PC-9 (cell line): ENCODE results near the gene RBMS3. TPM values are rescaled to one million over a fixed set of nuclear protein-coding genes. Genes with fewer than 3 reads are reported as not detected.

ENCODE experiments used
- BruUV-seq: library from RNA; stranded (reverse); fragments of 400-500 nt; replicated peaks from 2 replicates; lab custom pipeline; 2021; lab: Mats Ljungman, UMichigan
- CTCF ChIA-PET: fragments of 300-600 bp; sonication (Branson Sonifier 250); formaldehyde crosslinking; loops from one replicate; lab custom pipeline; 2022; ENCODE audit warnings: antibody characterized with exemption; lab: Charles Lee
- POLR2A ChIA-PET: fragments of 300-600 bp; sonication (Branson Sonifier 250); formaldehyde crosslinking; loops from one replicate; lab custom pipeline; 2022; ENCODE audit warnings: antibody characterized with exemption; ENCODE audit not compliant: unreplicated experiment; lab: Charles Lee
- DNase-seq, 2 experiments: peaks; one replicate each; pipeline versions ENCODE4 v3.0.0 to v3.0.0-alpha.2; 2015 to 2022; ENCODE audit warnings: mixed read lengths in 1 of 2
- H2AFZ ChIP-seq: fragments of 200-600 bp; sonication (generic); 2 replicates; pipeline ENCODE4 v1.8.1; 2017; ENCODE audit warnings: antibody characterized with exemption
- H3F3A ChIP-seq: fragments of 200-600 bp; sonication (generic); 2 replicates; pipeline ENCODE4 v1.8.1; 2017; ENCODE audit warnings: antibody characterized with exemption, mild to moderate bottlenecking, low read depth; ENCODE audit not compliant: insufficient read depth
- H3K27ac ChIP-seq: fragments of 200-600 bp; sonication (generic); 2 replicates; pipeline ENCODE4 v1.6.1; 2016; ENCODE audit warnings: mixed run types
- H3K27me3 ChIP-seq: fragments of 200-600 bp; sonication (generic); 2 replicates; pipeline ENCODE4 v1.6.1; 2016; ENCODE audit warnings: low read depth, mixed run types; ENCODE audit not compliant: insufficient read depth
- H3K36me3 ChIP-seq: fragments of 200-600 bp; sonication (generic); 2 replicates; pipeline ENCODE4 v1.6.1; 2016; ENCODE audit warnings: low read depth, mixed run types
- H3K4me1 ChIP-seq: fragments of 200-600 bp; sonication (generic); replicated peaks from 2 replicates; pipeline ENCODE4 v1.6.1; 2016; ENCODE audit warnings: mixed run types; ENCODE audit not compliant: insufficient read depth
- H3K4me2 ChIP-seq: fragments of 200-600 bp; sonication (generic); 2 replicates; pipeline ENCODE4 v1.6.1; 2017; ENCODE audit warnings: mixed run types
- H3K4me3 ChIP-seq: fragments of 200-600 bp; sonication (generic); 2 replicates; pipeline ENCODE4 v1.6.1; 2016; ENCODE audit warnings: mixed run types
- H3K79me2 ChIP-seq: fragments of 200-600 bp; sonication (generic); 2 replicates; pipeline ENCODE4 v1.6.1; 2017; ENCODE audit warnings: low read depth, mixed run types
- H3K9me2 ChIP-seq: fragments of 200-600 bp; sonication (generic); 2 replicates; pipeline ENCODE4 v1.8.1; 2017; ENCODE audit warnings: mild to moderate bottlenecking; ENCODE audit not compliant: insufficient read depth
- H3K9me3 ChIP-seq: fragments of 200-600 bp; sonication (generic); 2 replicates; pipeline ENCODE4 v1.8.1; 2016; ENCODE audit warnings: low read depth; ENCODE audit not compliant: insufficient read depth
- H4K20me1 ChIP-seq: fragments of 200-600 bp; sonication (generic); 2 replicates; pipeline ENCODE4 v1.8.1; 2017; ENCODE audit not compliant: insufficient read depth
- EZH2 ChIP-seq: fragments of 200-600 bp; sonication (generic); IDR thresholded peaks from 2 replicates; pipeline ENCODE4 v1.8.0; 2017; ENCODE audit warnings: antibody characterized with exemption, low read depth
- intact Hi-C: fragments of 100-400 bp; cut with micrococcal nuclease; formaldehyde crosslinking; loops from one replicate; pipeline ENCODE4 v1.10.0; 2022; ENCODE audit not compliant: unreplicated experiment
- total RNA-seq: library from RNA; stranded (reverse); gene quantifications from 2 replicates; pipeline ENCODE4 v1.2.3, GENCODE V29; 2021
- TF ChIP-seq, protein P1 (sequence below): fragments of 200-600 bp; sonication (generic); conservative IDR thresholded peaks from 2 replicates; pipeline ENCODE4 v1.6.1; 2017; ENCODE audit warnings: mixed run types, antibody characterized with exemption, mild to moderate bottlenecking, moderate library complexity

RBMS3 gene
- total RNA-seq, 1 experiment from 2014 or later = 3.5 TPM

DNA sequence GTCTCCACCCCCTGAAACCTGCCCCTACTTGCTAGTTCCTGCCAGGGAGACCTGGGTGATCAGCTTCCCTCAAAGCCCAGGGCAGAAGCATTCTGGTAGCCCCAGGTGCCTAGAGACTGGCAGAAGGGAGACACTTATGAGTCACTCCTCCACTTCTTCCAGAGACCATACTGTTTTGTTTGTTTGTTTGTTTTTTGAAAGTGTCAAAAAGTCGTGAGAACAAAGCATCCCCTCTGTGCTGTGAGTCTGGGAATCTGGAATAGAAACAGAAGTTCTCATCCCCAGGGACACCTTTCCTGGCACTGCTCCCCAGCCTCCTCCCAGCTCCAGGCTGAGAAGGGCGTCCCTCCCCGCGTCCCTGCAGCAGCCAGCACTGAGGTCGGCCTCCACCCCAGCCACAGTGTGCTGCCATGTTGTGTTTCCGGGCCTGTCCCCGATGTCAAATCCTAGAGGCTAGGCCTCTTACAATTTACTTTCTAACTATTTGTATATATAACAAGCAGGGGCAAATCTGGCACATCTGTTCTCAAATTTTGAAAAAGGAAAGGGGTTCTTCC lies 573.0 kb downstream of the RBMS3 start:
- DNase-seq = no peak
- no peak for TF ChIP-seq EZH2
- TF ChIP-seq, protein P1, sequence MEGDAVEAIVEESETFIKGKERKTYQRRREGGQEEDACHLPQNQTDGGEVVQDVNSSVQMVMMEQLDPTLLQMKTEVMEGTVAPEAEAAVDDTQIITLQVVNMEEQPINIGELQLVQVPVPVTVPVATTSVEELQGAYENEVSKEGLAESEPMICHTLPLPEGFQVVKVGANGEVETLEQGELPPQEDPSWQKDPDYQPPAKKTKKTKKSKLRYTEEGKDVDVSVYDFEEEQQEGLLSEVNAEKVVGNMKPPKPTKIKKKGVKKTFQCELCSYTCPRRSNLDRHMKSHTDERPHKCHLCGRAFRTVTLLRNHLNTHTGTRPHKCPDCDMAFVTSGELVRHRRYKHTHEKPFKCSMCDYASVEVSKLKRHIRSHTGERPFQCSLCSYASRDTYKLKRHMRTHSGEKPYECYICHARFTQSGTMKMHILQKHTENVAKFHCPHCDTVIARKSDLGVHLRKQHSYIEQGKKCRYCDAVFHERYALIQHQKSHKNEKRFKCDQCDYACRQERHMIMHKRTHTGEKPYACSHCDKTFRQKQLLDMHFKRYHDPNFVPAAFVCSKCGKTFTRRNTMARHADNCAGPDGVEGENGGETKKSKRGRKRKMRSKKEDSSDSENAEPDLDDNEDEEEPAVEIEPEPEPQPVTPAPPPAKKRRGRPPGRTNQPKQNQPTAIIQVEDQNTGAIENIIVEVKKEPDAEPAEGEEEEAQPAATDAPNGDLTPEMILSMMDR = no peak
- H4K20me1 ChIP-seq = no peaks in the 10 kb centered on the region
- H3K79me2 ChIP-seq = no peaks in the 10 kb centered on the region
- H3F3A ChIP-seq = no peaks in the 10 kb centered on the region
- BruUV-seq = no TSS peak
- no peaks in the 10 kb centered on the region for H3K36me3 ChIP-seq
- intact Hi-C loops = no loop called here
- no peaks in the 10 kb centered on the region for H3K9me3 ChIP-seq
- no peak overlapping the region for H2AFZ ChIP-seq
- no peaks in the 10 kb centered on the region for H3K9me2 ChIP-seq
- no peak overlapping the region for H3K27ac ChIP-seq
- no peak overlapping the region for H3K4me3 ChIP-seq
- no peaks in the 10 kb centered on the region for H3K4me1 ChIP-seq
- ChIA-PET POLR2A (no interaction called here), CTCF (no interaction called here)
- no peak overlapping the region for H3K4me2 ChIP-seq
- H3K27me3 ChIP-seq = no peaks in the 10 kb centered on the region

DNA sequence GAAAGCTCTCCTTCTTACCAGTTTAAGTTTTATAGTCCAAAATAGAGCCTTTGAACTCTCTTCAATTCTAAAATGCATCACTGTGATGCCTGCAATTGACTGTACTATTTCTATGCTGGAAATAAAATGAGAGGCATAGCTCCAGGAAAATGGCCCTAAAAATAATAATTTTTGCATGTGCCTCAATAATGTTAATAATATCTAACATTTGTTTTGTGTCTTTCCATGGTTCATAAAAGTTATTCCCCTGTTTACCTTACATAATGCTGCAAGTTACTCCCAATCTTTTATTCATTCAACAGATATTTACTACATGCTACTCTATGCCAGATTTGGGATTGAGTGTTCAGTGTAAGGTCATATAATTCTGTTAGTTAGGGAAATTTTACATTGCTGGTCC lies 574.0 kb downstream of the RBMS3 start:
- no peaks in the 10 kb centered on the region for H3K27me3 ChIP-seq
- no peak overlapping the region for H3K4me2 ChIP-seq
- no peak for TF ChIP-seq EZH2
- TF ChIP-seq, protein P1 = no peak
- no peaks in the 10 kb centered on the region for H3K79me2 ChIP-seq
- H3K27ac ChIP-seq = no peak overlapping the region
- intact Hi-C loops = no loop called here
- H3K4me1 ChIP-seq = no peaks in the 10 kb centered on the region
- ChIA-PET CTCF (no interaction called here), POLR2A (no interaction called here)
- BruUV-seq = no TSS peak
- H3K4me3 ChIP-seq = no peak overlapping the region
- H3K36me3 ChIP-seq = no peaks in the 10 kb centered on the region
- H4K20me1 ChIP-seq = no peaks in the 10 kb centered on the region
- DNase-seq = no peak
- no peaks in the 10 kb centered on the region for H3F3A ChIP-seq
- no peaks in the 10 kb centered on the region for H3K9me3 ChIP-seq
- H2AFZ ChIP-seq = no peak overlapping the region
- H3K9me2 ChIP-seq = no peaks in the 10 kb centered on the region

DNA sequence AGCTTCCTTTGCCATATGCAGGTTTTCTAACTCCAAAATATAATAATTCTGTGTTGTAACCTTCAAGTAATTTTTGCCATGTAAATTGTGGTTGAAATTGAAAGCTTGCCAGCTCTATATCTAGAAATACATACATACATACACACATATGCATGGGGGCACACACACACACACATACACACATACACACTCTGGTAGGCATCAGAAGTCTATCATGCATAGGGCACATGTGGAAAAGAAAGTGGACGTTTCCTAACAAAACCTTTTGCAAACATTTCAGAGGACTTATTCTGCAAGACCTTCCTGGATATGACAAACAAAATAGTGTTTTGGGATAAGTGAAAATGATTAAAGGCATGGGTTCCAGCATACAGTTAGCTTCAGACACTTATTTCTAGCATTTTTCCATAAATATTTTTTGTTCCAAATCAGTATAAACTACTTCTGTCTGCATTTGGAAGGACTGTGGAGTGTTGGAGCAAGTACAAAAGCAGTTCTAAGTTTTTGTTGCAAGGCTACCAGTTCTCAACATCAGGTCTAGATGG lies 578.9 kb downstream of the RBMS3 start:
- no peaks in the 10 kb centered on the region for H3K4me1 ChIP-seq
- no peak overlapping the region for H3K4me2 ChIP-seq
- H2AFZ ChIP-seq = no peak overlapping the region
- H3K9me2 ChIP-seq = no peaks in the 10 kb centered on the region
- ChIA-PET POLR2A (interaction anchor here (0.7 kb wide), 1 partner anchor 35 kb away, joined by 3 read pairs; no protein-coding TSS in a partner anchor), CTCF (no interaction called here)
- H4K20me1 ChIP-seq = no peaks in the 10 kb centered on the region
- H3K79me2 ChIP-seq = no peaks in the 10 kb centered on the region
- H3K27ac ChIP-seq = no peak overlapping the region
- no TSS peak for BruUV-seq
- no peaks in the 10 kb centered on the region for H3K9me3 ChIP-seq
- no peak overlapping the region for H3K4me3 ChIP-seq
- H3K36me3 ChIP-seq = no peaks in the 10 kb centered on the region
- DNase-seq = no peak
- intact Hi-C loops = no loop called here
- no peaks in the 10 kb centered on the region for H3K27me3 ChIP-seq
- no peaks in the 10 kb centered on the region for H3F3A ChIP-seq
- TF ChIP-seq EZH2 = no peak
